NCI-H2227 treated with DMSO at 0.1 percent for 48 hours (cell line): ENCODE results near the gene CRELD2.

Source experiments
- DNase-seq: peaks from one replicate; lab custom pipeline; 2025; lab: John Stamatoyannopoulos, UW

Gene CRELD2

GRCh38 chr22:49911881-49912625 is 6.4 kb upstream of the CRELD2 start:
- no peak for DNase-seq

- no peak for DNase-seq
Observed at GRCh38 chr22:49913026-49913425, 5.4 kb upstream of the CRELD2 start.

GRCh38 chr22:49913446-49913845 is 5.0 kb upstream of the CRELD2 start:
- no peak for DNase-seq

- no peak for DNase-seq
Observed at GRCh38 chr22:49914256-49914655, 4.2 kb upstream of the CRELD2 start.

- no peak for DNase-seq
Observed at GRCh38 chr22:49915610-49916009, 2.8 kb upstream of the CRELD2 start.

- no peak for DNase-seq
Observed at GRCh38 chr22:49916831-49917230, 1.6 kb upstream of the CRELD2 start.

GRCh38 chr22:49918911-49919881 is 762 bp downstream of the CRELD2 start:
- no peak for DNase-seq

- DNase-seq, result no peak
Observed at GRCh38 chr22:49920859-49921258, 2.4 kb downstream of the CRELD2 start.

- no peak for DNase-seq
Observed at GRCh38 chr22:49921508-49922278, 3.3 kb downstream of the CRELD2 start.

GRCh38 chr22:49922484-49922883 is 4.0 kb downstream of the CRELD2 start:
- DNase-seq, result no peak

- DNase-seq, result no peak
Observed at GRCh38 chr22:49922926-49923325, 4.5 kb downstream of the CRELD2 start.

- DNase-seq, result no peak
Observed at GRCh38 chr22:49923445-49923844, 5.0 kb downstream of the CRELD2 start.

GRCh38 chr22:49924113-49924833 is 5.8 kb downstream of the CRELD2 start:
- no peak for DNase-seq

GRCh38 chr22:49925525-49926128 is 7.2 kb downstream of the CRELD2 start:
- DNase-seq, result no peak

GRCh38 chr22:49926916-49927315 is 8.5 kb downstream of the CRELD2 start:
- DNase-seq, result no peak

- no peak for DNase-seq
Observed at GRCh38 chr22:49927483-49928184, 9.2 kb downstream of the CRELD2 start.

- no peak for DNase-seq
Observed at GRCh38 chr22:49928185-49928495, 9.7 kb downstream of the CRELD2 start.

- DNase-seq, result no peak
Observed at GRCh38 chr22:49928555-49929210, 10.2 kb downstream of the CRELD2 start.

- DNase-seq, result no peak
Observed at GRCh38 chr22:49929211-49929979, 11.0 kb downstream of the CRELD2 start.
